ENCODE data around the gene SLITRK3. TPM values are rescaled to one million over a fixed set of nuclear protein-coding genes. Genes with fewer than 3 reads are reported as not detected.

Gene SLITRK3
- total RNA-seq, 1 donor from 2014 or later = 0.09 TPM

GRCh38 chr3:165191491-165191890, 4.7 kb downstream of the SLITRK3 start:
- Histone ChIP-seq H3K36me3 (no peaks in the 10 kb centered on the region), H3K9me3 (no peaks in the 10 kb centered on the region), H3K4me1 (peaks cover 17% of the 10 kb centered on the region), H3K4me3 (no peak overlapping the region), H3K27ac (no peak overlapping the region), H3K27me3 (peaks cover 50% of the 10 kb centered on the region)
- DNase-seq (no peak), ATAC-seq (no peak)
- TF ChIP-seq CTCF (IDR thresholded peaks at IDR 0.05) = no peak
- intact Hi-C loops (cut with DNase I) = no loop called here

- intact Hi-C loops (cut with DNase I) = no loop called here
- no peak for TF ChIP-seq CTCF (IDR thresholded peaks at IDR 0.05)
- H3K4me3 ChIP-seq = no peak overlapping the region
- ATAC-seq = no peak
- DNase-seq = no peak
- H3K9me3 ChIP-seq = no peaks in the 10 kb centered on the region
- H3K27ac ChIP-seq = no peak overlapping the region
- H3K27me3 ChIP-seq = peaks cover 20% of the 10 kb centered on the region
- H3K36me3 ChIP-seq = no peaks in the 10 kb centered on the region
- peaks cover 3% of the 10 kb centered on the region for H3K4me1 ChIP-seq
Measured at GRCh38 chr3:165188452-165188851, 7.7 kb downstream of the SLITRK3 start.

- DNase-seq = no peak
- intact Hi-C loops (cut with DNase I) = no loop called here
Measured at GRCh38 chr3:165185707-165186327, 10.4 kb downstream of the SLITRK3 start.

GRCh38 chr3:165181556-165181955, 14.6 kb downstream of the SLITRK3 start:
- Histone ChIP-seq H3K4me1 (no peaks in the 10 kb centered on the region), H3K27me3 (no peaks in the 10 kb centered on the region), H3K27ac (no peak overlapping the region), H3K9me3 (no peaks in the 10 kb centered on the region), H3K4me3 (no peak overlapping the region), H3K36me3 (no peaks in the 10 kb centered on the region)
- no peak for TF ChIP-seq CTCF (IDR thresholded peaks at IDR 0.05)
- DNase-seq (no peak), ATAC-seq (no peak)
- intact Hi-C loops (cut with DNase I) = no loop called here

More at GRCh38 chr3:165185707-165186327, 10.4 kb downstream of the SLITRK3 start:
- Histone ChIP-seq H3K4me3 (no peak overlapping the region), H3K36me3 (no peaks in the 10 kb centered on the region), H3K9me3 (no peaks in the 10 kb centered on the region), H3K4me1 (no peaks in the 10 kb centered on the region), H3K27ac (no peak overlapping the region), H3K27me3 (no peaks in the 10 kb centered on the region)
- peak; percentile 94 for ATAC-seq
- TF ChIP-seq CTCF (IDR thresholded peaks at IDR 0.05) = peak; percentile 79

GRCh38 chr3:165170236-165170635, 25.9 kb downstream of the SLITRK3 start:
- Histone ChIP-seq H3K27ac (no peak overlapping the region), H3K9me3 (no peaks in the 10 kb centered on the region), H3K4me1 (no peaks in the 10 kb centered on the region), H3K27me3 (no peaks in the 10 kb centered on the region), H3K4me3 (no peak overlapping the region), H3K36me3 (no peaks in the 10 kb centered on the region)
- ATAC-seq (no peak), DNase-seq (no peak)
- intact Hi-C loops (cut with DNase I) = no loop called here
- TF ChIP-seq CTCF (IDR thresholded peaks at IDR 0.05) = no peak

GRCh38 chr3:165169368-165169767, 26.8 kb downstream of the SLITRK3 start:
- ATAC-seq (no peak), DNase-seq (no peak)
- Histone ChIP-seq H3K4me1 (no peaks in the 10 kb centered on the region), H3K9me3 (no peaks in the 10 kb centered on the region), H3K4me3 (no peak overlapping the region), H3K27ac (no peak overlapping the region), H3K27me3 (no peaks in the 10 kb centered on the region), H3K36me3 (no peaks in the 10 kb centered on the region)
- intact Hi-C loops (cut with DNase I) = no loop called here
- TF ChIP-seq CTCF (IDR thresholded peaks at IDR 0.05) = no peak
